ENCODE data around the gene PWP1. TPM values are rescaled to one million over a fixed set of nuclear protein-coding genes. Genes with fewer than 3 reads are reported as not detected.

PWP1 gene
- total and polyA plus RNA-seq, 2 donors = 38.2 to 44.1 TPM

GRCh38 chr12:107732365-107732764 is 46.8 kb downstream of the PWP1 start:
- 72% methylated on average over 3 of the region's 3 CpGs for WGBS
- no peak for DNase-seq (ENCODE audit: extremely low spot score)
- H3K4me3 ChIP-seq (ENCODE audit: low read depth, low read length) = no peak overlapping the region
- no peaks in the 10 kb centered on the region for H3K4me1 ChIP-seq (ENCODE audit: insufficient read depth)
- no peak overlapping the region for H3K27ac ChIP-seq (ENCODE audit: low read depth)
- no peaks in the 10 kb centered on the region for H3K36me3 ChIP-seq (ENCODE audit: insufficient read depth)

GRCh38 chr12:107734139-107734538 is 48.5 kb downstream of the PWP1 start:
- no peaks in the 10 kb centered on the region for H3K4me1 ChIP-seq (ENCODE audit: insufficient read depth)
- no peak for DNase-seq (ENCODE audit: extremely low spot score)
- WGBS = 87% methylated on average over 5 of the region's 5 CpGs
- peaks cover 3% of the 10 kb centered on the region for H3K36me3 ChIP-seq (ENCODE audit: insufficient read depth)
- no peak overlapping the region for H3K4me3 ChIP-seq (ENCODE audit: low read depth, low read length)
- H3K27ac ChIP-seq (ENCODE audit: low read depth) = no peak overlapping the region

DNA sequence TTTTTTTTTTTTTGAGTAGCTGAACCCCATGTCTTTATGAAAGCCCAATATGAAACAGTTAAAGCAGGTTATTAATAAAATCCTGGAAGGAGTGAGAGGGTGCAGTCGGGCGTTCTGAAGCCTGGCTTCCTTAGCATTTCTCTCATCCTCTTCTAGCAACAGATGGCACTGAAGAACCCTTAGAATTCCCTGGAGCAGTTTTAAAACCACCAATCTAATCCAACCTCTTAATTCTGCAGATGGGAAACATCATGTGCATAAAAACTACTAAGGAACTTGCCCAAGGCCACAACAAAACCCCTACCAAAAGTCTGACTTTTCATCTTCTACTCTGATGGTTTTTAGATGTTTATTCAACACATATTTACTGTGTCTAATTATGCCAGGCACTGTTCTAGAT is 50.2 kb downstream of the PWP1 start:
- no peak for DNase-seq (ENCODE audit: extremely low spot score)
- peaks cover 5% of the 10 kb centered on the region for H3K36me3 ChIP-seq (ENCODE audit: insufficient read depth)
- H3K27ac ChIP-seq (ENCODE audit: low read depth) = no peak overlapping the region
- H3K4me1 ChIP-seq (ENCODE audit: insufficient read depth) = no peaks in the 10 kb centered on the region
- 75% methylated on average over 2 of the region's 2 CpGs for WGBS
- H3K4me3 ChIP-seq (ENCODE audit: low read depth, low read length) = no peak overlapping the region

DNA sequence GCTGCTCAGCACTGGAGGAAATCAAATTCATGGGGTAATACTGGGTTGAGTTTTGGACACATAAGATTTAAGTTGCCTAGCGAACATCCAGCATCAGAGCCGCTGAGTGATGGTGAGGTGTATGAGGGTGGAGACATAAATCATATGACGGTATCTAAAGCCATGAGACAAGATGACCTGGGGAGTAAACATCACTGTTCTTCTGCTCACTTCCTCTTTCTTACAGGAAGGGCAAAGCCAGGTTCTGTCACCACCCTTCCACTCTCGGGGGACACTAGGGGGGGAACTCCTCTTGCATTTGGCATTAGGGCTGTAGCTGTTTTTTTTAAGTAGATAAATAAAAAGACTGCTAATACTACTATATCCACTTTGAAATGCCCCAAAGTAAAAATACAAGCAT is 51.3 kb downstream of the PWP1 start:
- Histone ChIP-seq H3K4me3 (ENCODE audit: low read depth, low read length) (no peak overlapping the region), H3K27ac (ENCODE audit: low read depth) (no peak overlapping the region), H3K36me3 (ENCODE audit: insufficient read depth) (peaks cover 9% of the 10 kb centered on the region), H3K4me1 (ENCODE audit: insufficient read depth) (no peaks in the 10 kb centered on the region)
- DNase-seq (ENCODE audit: extremely low spot score) = no peak
- WGBS = 88% methylated on average over 4 of the region's 4 CpGs

DNA sequence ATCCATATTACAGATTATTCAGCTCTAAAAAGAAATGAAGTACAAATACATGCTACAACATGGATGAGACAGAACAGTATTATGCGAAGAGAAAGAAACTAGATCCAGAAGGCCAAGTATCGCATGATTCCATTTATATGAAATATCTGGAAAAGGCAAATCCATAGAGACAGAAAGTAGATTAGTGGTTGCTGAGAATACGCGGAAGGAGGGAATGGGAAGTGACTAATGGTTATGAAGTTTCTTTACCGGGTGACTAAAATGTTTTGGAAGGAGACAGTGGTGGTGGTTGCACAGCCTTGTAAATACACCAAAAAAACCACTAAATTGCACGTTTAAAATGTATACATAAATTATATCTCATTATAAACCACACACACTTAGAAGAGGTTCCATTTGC is 62.9 kb downstream of the PWP1 start:
- no peaks in the 10 kb centered on the region for H3K4me1 ChIP-seq (ENCODE audit: insufficient read depth)
- 83% methylated on average over 6 of the region's 6 CpGs for WGBS
- DNase-seq (ENCODE audit: extremely low spot score) = no peak
- no peak overlapping the region for H3K4me3 ChIP-seq (ENCODE audit: low read depth, low read length)
- H3K27ac ChIP-seq (ENCODE audit: low read depth) = no peak overlapping the region
- peaks cover 2% of the 10 kb centered on the region for H3K36me3 ChIP-seq (ENCODE audit: insufficient read depth)

DNA sequence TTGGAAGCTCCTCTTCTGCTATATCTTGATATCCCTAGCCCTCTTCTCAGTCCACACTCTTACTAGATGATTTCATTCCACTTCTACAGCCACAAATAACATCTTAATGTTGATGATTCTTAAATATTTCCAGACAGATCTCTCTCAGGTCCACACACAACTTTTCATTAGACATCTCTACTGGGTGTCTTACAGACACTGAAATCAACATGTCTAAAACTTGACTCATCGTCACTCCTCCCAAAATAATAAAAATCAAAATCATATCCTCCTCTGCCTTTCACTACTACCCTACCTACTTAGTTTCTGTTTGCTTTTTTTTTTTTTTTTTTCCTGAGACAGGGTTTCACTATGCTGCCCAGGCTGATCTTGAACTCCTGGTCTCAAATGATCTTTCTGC is 63.5 kb downstream of the PWP1 start:
- DNase-seq (ENCODE audit: extremely low spot score) = no peak
- H3K36me3 ChIP-seq (ENCODE audit: insufficient read depth) = peaks cover 2% of the 10 kb centered on the region
- no peak overlapping the region for H3K27ac ChIP-seq (ENCODE audit: low read depth)
- no peaks in the 10 kb centered on the region for H3K4me1 ChIP-seq (ENCODE audit: insufficient read depth)
- 97% methylated on average over 1 of the region's 1 CpG for WGBS
- no peak overlapping the region for H3K4me3 ChIP-seq (ENCODE audit: low read depth, low read length)

DNA sequence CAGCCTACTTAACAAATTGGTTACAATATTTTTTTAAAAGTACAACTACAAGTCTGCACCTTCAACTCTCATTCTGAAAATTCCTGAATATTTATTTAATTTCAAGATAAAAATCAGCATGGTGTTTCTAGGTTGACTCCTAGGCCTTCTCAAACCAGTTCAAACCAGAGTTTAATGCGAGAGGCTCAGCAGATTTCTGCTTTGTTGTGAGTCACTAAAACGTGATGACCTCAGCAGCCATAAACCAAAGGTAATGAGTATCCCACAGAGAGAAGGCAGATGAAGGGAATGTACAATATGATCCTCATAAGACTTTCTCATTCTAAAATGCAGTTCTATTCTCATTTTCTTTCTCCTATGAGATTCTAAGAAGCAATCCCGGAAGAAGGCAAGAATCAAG is 73.8 kb downstream of the PWP1 start:
- Histone ChIP-seq H3K4me1 (ENCODE audit: insufficient read depth) (peaks cover 1% of the 10 kb centered on the region), H3K27ac (ENCODE audit: low read depth) (no peak overlapping the region), H3K4me3 (ENCODE audit: low read depth, low read length) (no peak overlapping the region), H3K36me3 (ENCODE audit: insufficient read depth) (peaks cover 3% of the 10 kb centered on the region)
- 37% methylated on average over 3 of the region's 3 CpGs for WGBS
- DNase-seq (ENCODE audit: extremely low spot score) = no peak

GRCh38 chr12:107760207-107760808 is 74.7 kb downstream of the PWP1 start:
- Histone ChIP-seq H3K27ac (ENCODE audit: low read depth) (no peak overlapping the region), H3K4me3 (ENCODE audit: low read depth, low read length) (peak overlapping the region; percentile 100), H3K4me1 (ENCODE audit: insufficient read depth) (peaks cover 1% of the 10 kb centered on the region), H3K36me3 (ENCODE audit: insufficient read depth) (peaks cover 3% of the 10 kb centered on the region)
- 1% methylated on average over 30 of the region's 30 CpGs for WGBS
- no peak for DNase-seq (ENCODE audit: extremely low spot score)

GRCh38 chr12:107760809-107761501 is 75.4 kb downstream of the PWP1 start, which contains the start of gene PRDM4:
Gene PRDM4, minus strand, starts transcription at chr12:107761137. Its CDS starts 622 bp downstream, at chr12:107760515.
- peak within 1 kb of the TSS; percentile 100 for H3K4me3 ChIP-seq (ENCODE audit: low read depth, low read length)
- H3K27ac ChIP-seq (ENCODE audit: low read depth) = no peak within 1 kb of the TSS
- under 1% methylated on average over 83 of the region's 83 CpGs for WGBS
- DNase-seq (ENCODE audit: extremely low spot score) = peak; percentile 85
- H3K36me3 ChIP-seq (ENCODE audit: insufficient read depth) = peaks cover 3% of the 10 kb centered on the region
- peaks cover 1% of the 10 kb centered on the region for H3K4me1 ChIP-seq (ENCODE audit: insufficient read depth)

DNA sequence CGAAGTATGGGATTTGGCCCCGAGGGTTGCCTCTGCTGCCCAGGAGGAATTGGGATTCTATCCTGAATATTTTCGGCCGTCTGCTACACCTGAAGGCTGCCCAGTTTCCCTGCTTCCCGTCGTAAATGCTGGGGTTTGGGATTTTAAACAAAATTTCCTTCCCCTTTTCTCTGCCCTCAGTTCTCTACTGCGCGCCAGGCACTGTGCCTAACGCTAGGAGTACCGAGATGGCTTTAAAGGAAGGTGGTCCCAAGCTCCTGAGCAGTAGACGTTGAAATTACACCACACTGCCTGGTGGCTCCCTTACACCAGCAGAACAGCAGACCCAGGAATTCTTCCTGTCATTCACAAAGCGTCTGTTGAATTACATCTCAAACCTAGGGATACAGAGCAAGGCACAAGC is 75.9 kb downstream of the PWP1 start:
- 2% methylated on average over 12 of the region's 12 CpGs for WGBS

More for the DNA sequence above, 75.9 kb downstream of the PWP1 start:
- Histone ChIP-seq H3K36me3 (ENCODE audit: insufficient read depth) (peaks cover 2% of the 10 kb centered on the region), H3K4me3 (ENCODE audit: low read depth, low read length) (peak overlapping the region; percentile 100), H3K4me1 (ENCODE audit: insufficient read depth) (peaks cover 1% of the 10 kb centered on the region), H3K27ac (ENCODE audit: low read depth) (no peak overlapping the region)
- DNase-seq (ENCODE audit: extremely low spot score) = no peak

Other genes starting within 250 kb of the PWP1 start
- gene PRDM4, start 75.3 kb downstream of the PWP1 start, total RNA-seq = 16.2 TPM
- 15.7 TPM for gene PRDM4, start 75.3 kb downstream of the PWP1 start, polyA plus RNA-seq
- gene ASCL4, start 88.9 kb downstream of the PWP1 start, total RNA-seq = not detected
- gene ASCL4, start 88.9 kb downstream of the PWP1 start, polyA plus RNA-seq = not detected

Data from urinary bladder (tissue), 4 donors.